ENCODE results near the gene IFNL4.
"Not testable (repeated sequence)": the region's sequence is repeated elsewhere in the genome, so short reads cannot be mapped to it uniquely, and the experiment has no call there.

DNA sequence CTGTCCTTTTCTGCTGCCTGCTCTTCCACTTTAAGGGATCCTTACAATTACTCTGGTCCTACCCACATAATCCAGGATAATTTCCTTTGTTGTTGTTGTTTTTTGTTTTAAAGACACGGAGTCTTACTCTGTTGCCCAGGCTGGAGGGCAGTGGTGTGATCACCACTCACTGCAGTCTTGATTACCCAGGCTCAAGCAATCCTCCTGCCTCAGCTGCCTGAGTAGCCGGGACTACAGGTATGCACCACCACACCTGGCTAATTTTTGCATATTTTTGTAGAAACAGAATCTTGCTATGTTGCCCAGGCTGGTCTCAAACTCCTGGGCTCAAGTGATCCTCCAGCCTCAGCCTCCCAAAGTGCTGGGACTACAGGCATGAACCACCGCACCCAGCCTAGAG lies 33.3 kb downstream of the IFNL4 start:
- not testable (repeated sequence) for TF ChIP-seq EZH2phosphoT487 (IDR thresholded peaks at IDR 0.05; ENCODE audit: unreplicated experiment); EZH2 (IDR thresholded peaks at IDR 0.05; ENCODE audit: low read depth, unreplicated experiment); CREB1 (CRISPR knock-in tag; IDR thresholded peaks at IDR 0.05; ENCODE audit: low read depth); ZNF114 (CRISPR knock-in tag; IDR thresholded peaks at IDR 0.05); STAT1 (IDR thresholded peaks at IDR 0.05; ENCODE audit: unreplicated experiment); POLR2AphosphoS5 (IDR thresholded peaks at IDR 0.05; ENCODE audit: low read depth)
- TF ChIP-seq, protein P1, sequence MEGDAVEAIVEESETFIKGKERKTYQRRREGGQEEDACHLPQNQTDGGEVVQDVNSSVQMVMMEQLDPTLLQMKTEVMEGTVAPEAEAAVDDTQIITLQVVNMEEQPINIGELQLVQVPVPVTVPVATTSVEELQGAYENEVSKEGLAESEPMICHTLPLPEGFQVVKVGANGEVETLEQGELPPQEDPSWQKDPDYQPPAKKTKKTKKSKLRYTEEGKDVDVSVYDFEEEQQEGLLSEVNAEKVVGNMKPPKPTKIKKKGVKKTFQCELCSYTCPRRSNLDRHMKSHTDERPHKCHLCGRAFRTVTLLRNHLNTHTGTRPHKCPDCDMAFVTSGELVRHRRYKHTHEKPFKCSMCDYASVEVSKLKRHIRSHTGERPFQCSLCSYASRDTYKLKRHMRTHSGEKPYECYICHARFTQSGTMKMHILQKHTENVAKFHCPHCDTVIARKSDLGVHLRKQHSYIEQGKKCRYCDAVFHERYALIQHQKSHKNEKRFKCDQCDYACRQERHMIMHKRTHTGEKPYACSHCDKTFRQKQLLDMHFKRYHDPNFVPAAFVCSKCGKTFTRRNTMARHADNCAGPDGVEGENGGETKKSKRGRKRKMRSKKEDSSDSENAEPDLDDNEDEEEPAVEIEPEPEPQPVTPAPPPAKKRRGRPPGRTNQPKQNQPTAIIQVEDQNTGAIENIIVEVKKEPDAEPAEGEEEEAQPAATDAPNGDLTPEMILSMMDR (conservative IDR thresholded peaks at IDR 0.05; ENCODE audit: low read depth in 2 of 2), result not testable (repeated sequence)
- TF ChIP-seq, protein P2, sequence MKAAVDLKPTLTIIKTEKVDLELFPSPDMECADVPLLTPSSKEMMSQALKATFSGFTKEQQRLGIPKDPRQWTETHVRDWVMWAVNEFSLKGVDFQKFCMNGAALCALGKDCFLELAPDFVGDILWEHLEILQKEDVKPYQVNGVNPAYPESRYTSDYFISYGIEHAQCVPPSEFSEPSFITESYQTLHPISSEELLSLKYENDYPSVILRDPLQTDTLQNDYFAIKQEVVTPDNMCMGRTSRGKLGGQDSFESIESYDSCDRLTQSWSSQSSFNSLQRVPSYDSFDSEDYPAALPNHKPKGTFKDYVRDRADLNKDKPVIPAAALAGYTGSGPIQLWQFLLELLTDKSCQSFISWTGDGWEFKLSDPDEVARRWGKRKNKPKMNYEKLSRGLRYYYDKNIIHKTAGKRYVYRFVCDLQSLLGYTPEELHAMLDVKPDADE (IDR thresholded peaks at IDR 0.05), result not testable (repeated sequence)
- TF ChIP-seq, protein P3, sequence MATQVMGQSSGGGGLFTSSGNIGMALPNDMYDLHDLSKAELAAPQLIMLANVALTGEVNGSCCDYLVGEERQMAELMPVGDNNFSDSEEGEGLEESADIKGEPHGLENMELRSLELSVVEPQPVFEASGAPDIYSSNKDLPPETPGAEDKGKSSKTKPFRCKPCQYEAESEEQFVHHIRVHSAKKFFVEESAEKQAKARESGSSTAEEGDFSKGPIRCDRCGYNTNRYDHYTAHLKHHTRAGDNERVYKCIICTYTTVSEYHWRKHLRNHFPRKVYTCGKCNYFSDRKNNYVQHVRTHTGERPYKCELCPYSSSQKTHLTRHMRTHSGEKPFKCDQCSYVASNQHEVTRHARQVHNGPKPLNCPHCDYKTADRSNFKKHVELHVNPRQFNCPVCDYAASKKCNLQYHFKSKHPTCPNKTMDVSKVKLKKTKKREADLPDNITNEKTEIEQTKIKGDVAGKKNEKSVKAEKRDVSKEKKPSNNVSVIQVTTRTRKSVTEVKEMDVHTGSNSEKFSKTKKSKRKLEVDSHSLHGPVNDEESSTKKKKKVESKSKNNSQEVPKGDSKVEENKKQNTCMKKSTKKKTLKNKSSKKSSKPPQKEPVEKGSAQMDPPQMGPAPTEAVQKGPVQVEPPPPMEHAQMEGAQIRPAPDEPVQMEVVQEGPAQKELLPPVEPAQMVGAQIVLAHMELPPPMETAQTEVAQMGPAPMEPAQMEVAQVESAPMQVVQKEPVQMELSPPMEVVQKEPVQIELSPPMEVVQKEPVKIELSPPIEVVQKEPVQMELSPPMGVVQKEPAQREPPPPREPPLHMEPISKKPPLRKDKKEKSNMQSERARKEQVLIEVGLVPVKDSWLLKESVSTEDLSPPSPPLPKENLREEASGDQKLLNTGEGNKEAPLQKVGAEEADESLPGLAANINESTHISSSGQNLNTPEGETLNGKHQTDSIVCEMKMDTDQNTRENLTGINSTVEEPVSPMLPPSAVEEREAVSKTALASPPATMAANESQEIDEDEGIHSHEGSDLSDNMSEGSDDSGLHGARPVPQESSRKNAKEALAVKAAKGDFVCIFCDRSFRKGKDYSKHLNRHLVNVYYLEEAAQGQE (IDR thresholded peaks at IDR 0.05; ENCODE audit: unreplicated experiment), result not testable (repeated sequence)

All from GM23338 (cell line).